ENCODE results near the gene AARS2.

The AARS2 gene

GRCh38 chr6:44262467-44263353 is 50.4 kb downstream of the AARS2 start:
- no peak for DNase-seq (ENCODE audit: low read depth)

GRCh38 chr6:44261581-44261980 is 51.6 kb downstream of the AARS2 start:
- DNase-seq (ENCODE audit: low read depth), result no peak

GRCh38 chr6:44260451-44261297 is 52.5 kb downstream of the AARS2 start:
- no peak for DNase-seq (ENCODE audit: low read depth)

GRCh38 chr6:44260011-44260410 is 53.1 kb downstream of the AARS2 start:
- DNase-seq (ENCODE audit: low read depth), result no peak

- DNase-seq (ENCODE audit: low read depth), result no peak
Measured at GRCh38 chr6:44258921-44259320, 54.2 kb downstream of the AARS2 start.

- no peak for DNase-seq (ENCODE audit: low read depth)
Measured at GRCh38 chr6:44258325-44258863, 54.8 kb downstream of the AARS2 start.

DNA sequence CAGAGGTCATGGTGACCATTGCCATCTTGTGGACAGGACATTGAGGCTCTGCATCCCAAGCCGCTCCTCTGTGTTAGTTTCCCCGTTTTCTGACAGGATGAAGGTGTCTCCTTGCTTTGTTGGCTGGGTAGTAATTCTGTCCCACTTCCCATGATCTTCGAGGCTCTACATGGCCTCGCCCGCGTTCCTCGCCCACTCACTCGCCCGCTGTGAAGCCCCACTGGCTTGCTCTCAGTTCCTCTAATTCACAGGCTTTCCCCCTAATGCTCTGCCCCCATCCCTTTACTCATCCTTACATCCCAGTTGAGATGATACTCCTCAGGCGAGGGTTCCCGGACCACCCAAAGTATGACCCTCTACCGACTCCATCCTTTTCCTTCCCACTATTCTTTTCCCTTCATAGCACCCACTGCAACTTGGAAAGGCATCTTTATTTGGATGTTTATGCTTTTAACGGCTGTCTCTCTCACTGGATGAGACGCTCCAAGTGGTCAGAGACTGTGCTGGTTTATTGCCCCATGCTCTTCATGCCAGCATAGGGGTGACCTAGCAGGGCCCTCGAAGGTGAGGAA is 55.3 kb downstream of the AARS2 start:
- DNase-seq (ENCODE audit: low read depth), result no peak

DNA sequence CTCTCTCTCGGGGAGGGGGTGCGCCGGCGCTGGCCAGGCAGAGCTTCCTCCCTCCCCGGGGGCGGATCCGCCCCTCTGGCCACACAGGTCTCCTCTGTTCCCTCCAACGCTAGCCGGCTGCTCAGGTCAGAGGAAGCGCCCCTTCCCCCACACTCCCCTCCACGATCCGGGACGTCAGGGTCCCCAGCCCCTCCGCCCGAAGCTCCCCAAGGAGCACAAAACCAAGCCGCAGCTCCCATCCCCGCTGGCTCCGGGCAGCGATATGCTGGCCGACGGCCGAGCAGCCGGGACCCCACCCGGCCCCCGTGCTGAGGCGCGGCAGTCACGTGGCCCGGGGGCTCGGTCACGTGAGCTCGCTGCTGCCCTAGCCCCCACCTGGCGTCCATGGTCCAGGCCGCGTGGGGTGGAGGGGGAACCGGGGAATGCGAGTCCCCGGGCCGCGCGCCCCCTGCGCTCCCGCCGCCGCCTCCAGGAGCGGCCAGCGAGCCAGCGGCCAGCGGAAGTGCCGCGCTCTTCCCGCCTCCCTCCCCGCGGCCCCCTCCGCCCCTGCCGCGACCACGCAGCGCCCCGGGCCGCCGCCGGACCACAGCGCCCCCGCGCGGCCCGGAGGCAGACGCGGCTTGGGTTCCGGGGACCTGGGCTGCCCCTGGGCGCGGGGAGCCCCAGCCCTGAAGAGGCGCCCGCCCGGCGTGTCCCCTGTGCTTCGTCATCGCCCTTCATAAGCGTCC is 56.0 kb downstream of the AARS2 start, which contains the start of gene SLC35B2:
TSS of gene SLC35B2 (minus strand) at position 504 of the 728 bp plus-strand sequence. CDS start at position 386, 118 bp downstream.
- no peak for DNase-seq (ENCODE audit: low read depth)

GRCh38 chr6:44256775-44257024 is 56.4 kb downstream of the AARS2 start:
- no peak for DNase-seq (ENCODE audit: low read depth)

DNA sequence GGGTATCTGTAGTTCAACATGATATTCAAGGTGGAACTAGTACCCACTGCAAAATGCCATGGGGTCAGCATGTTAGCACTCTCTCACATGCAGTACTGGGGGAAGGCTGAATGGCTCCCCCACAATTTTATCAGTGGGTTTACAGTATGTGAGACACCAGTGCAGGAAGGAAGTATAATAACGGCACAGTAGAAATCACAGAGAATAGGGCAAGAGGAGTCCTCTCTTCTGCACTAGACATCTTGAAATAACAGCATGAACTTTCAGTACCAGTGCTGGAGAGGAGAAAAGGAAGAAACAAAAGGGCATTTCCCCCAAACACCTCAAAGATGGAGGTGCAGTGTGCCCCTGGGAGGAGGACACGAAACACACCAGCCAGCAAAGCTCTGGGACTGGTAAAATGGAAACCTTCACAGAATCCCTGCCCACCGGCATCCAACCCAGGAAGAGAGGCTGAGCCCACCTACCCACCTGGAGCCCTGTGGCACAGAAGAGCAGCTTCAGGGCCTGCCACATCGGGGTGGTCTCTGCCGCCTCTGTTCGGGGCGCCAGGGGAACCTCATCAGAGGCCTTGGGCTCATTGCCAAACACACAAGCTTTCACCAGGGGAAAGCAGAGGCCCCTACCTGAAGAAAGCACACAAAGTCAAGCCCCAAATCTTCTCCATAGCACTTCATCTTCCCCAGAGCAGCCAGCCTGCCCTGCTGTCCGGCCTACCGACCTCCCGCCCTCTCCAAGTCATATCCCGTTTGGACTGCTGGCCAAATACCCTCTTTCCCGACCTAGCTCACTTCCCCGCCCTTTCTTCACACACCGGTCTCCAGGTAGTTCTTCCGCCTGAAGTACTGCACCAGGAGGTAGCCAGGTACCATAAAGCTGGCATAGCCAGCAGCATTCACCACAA is 57.0 kb downstream of the AARS2 start:
- no peak for DNase-seq (ENCODE audit: low read depth)

DNA sequence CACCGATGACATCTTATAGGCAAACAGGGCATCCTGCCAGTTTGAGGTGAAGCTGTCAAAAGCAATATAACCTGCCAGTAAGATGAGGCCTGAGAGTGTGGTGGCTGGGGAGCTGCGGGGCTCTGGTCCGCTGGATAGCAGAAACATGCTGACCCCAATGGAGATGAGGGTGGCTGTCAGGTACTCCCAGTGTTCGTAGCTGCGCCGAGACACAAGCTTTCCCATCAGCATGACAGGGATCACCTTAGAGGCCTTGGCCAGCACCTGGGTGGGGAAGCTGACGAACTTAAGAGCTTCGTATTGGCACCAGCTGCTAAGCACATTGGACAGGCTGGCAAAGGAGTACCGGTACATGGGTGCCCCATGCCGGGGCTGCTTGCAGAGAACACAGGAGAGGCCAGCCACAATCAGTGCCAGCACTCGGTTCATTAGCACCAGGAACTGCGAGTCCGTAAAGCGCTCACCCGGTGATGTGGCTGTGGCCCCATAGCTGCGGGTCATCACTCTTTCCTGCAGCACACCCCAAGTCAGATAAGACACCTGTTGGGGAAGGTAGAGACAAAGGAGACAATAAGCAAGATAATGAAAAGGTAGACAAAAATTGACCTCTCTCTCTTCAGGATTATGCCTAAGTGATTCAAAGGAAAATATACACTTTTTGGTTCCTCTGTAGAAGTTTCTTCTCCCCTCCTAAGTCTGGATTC is 57.9 kb downstream of the AARS2 start:
- no peak for DNase-seq (ENCODE audit: low read depth)

- DNase-seq (ENCODE audit: low read depth), result no peak
Measured at GRCh38 chr6:44254191-44255104, 58.7 kb downstream of the AARS2 start.

- DNase-seq (ENCODE audit: low read depth), result no peak
Measured at GRCh38 chr6:44253307-44254101, 59.6 kb downstream of the AARS2 start.

DNA sequence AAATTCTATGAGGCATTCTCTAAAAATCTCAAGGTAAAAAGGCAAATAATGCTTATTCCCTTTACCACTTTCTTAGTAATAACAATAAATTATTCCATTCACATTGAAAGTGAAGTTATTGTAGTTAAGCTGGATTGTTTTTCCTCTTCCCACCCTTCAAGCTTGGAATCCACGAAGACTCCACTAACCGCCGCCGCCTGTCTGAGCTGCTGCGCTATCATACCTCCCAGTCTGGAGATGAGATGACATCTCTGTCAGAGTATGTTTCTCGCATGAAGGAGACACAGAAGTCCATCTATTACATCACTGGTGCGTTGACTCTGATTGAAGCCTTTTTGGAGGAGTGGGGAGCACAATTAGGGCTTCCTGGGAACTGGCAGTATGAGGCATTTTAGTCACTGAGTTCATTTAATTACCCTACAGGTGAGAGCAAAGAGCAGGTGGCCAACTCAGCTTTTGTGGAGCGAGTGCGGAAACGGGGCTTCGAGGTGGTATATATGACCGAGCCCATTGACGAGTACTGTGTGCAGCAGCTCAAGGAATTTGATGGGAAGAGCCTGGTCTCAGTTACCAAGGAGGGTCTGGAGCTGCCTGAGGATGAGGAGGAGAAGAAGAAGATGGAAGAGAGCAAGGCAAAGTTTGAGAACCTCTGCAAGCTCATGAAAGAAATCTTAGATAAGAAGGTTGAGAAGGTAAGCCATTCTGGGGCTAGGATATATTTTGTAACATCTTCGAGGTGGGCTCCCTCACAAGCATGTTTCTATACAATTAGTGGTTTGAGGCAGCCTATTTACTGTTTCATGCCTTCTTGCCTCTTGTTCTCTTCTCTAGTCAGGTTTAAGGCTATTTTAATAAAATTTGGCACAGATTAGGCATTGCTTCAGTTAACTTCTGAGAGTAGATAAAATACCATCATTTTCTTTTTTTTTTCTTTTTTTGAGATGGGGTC is 61.3 kb downstream of the AARS2 start:
- DNase-seq (ENCODE audit: low read depth), result no peak

- no peak for DNase-seq (ENCODE audit: low read depth)
Measured at GRCh38 chr6:44250718-44251123, 62.4 kb downstream of the AARS2 start.

GRCh38 chr6:44250067-44250717 is 63.0 kb downstream of the AARS2 start:
- no peak for DNase-seq (ENCODE audit: low read depth)

All from CMK (cell line).